ENCODE results near the gene BRD9. TPM values are rescaled to one million over a fixed set of nuclear protein-coding genes. Genes with fewer than 3 reads are reported as not detected.
"Not testable (repeated sequence)": the region's sequence is repeated elsewhere in the genome, so short reads cannot be mapped to it uniquely, and the experiment has no call there.

Gene BRD9
- polyA plus RNA-seq, 1 experiment = 12.3 TPM

GRCh38 chr5:921456-922435 lies 29.1 kb upstream of the BRD9 start:
- ChIA-PET POLR2A (no interaction called here), CTCF (interaction anchor here (0.6 to 5.3 kb wide), 12 partner anchors 12 to 723 kb away, joined by 3 to 54 read pairs (median 10); no protein-coding TSS in a partner anchor)
- Histone ChIP-seq H3K27me3 (ENCODE audit: control insufficient read depth, insufficient read depth, low read length) (peaks cover 3% of the 10 kb centered on the region; the same call in 1 of the 2 replicates), H3K4me3 (ENCODE audit: low read depth, low read length) (no peak overlapping the region), H3K36me3 (ENCODE audit: control insufficient read depth, insufficient read depth, low read length) (no peaks in the 10 kb centered on the region; the same call in none of the 2 replicates)
- TF ChIP-seq, protein P1, sequence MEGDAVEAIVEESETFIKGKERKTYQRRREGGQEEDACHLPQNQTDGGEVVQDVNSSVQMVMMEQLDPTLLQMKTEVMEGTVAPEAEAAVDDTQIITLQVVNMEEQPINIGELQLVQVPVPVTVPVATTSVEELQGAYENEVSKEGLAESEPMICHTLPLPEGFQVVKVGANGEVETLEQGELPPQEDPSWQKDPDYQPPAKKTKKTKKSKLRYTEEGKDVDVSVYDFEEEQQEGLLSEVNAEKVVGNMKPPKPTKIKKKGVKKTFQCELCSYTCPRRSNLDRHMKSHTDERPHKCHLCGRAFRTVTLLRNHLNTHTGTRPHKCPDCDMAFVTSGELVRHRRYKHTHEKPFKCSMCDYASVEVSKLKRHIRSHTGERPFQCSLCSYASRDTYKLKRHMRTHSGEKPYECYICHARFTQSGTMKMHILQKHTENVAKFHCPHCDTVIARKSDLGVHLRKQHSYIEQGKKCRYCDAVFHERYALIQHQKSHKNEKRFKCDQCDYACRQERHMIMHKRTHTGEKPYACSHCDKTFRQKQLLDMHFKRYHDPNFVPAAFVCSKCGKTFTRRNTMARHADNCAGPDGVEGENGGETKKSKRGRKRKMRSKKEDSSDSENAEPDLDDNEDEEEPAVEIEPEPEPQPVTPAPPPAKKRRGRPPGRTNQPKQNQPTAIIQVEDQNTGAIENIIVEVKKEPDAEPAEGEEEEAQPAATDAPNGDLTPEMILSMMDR (IDR thresholded peaks at IDR 0.05; ENCODE audit: insufficient read depth, low read depth, low read length) = no peak
- no peak for DNase-seq (ENCODE audit: low read depth)

DNA sequence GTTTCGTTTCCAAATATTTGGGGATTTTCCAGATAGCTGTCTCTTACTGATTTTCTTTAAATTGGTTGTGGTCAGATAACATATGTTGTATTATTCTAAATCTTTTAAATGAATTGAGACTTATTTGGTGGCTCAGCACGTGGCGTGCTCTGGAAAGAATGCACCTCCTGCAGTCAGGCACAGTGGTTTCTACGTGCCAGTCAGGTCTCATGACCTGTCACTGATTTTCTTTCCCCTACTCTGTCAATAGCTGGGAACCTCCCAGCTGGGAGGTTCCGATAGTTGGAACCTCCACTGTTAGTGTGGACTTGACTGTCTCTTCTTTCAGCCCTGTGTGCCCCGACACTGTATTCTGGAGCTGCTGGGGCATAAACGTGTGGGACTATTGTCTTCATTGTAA lies 27.7 kb upstream of the BRD9 start:
- POLR2A ChIA-PET = no interaction called here
- CTCF ChIA-PET = interaction anchor here (0.9 to 5.2 kb wide), 5 partner anchors 18 to 254 kb away, joined by 4 to 24 read pairs (median 9); no protein-coding TSS in a partner anchor
- no peak overlapping the region for H3K4me3 ChIP-seq (ENCODE audit: low read depth, low read length)

DNA sequence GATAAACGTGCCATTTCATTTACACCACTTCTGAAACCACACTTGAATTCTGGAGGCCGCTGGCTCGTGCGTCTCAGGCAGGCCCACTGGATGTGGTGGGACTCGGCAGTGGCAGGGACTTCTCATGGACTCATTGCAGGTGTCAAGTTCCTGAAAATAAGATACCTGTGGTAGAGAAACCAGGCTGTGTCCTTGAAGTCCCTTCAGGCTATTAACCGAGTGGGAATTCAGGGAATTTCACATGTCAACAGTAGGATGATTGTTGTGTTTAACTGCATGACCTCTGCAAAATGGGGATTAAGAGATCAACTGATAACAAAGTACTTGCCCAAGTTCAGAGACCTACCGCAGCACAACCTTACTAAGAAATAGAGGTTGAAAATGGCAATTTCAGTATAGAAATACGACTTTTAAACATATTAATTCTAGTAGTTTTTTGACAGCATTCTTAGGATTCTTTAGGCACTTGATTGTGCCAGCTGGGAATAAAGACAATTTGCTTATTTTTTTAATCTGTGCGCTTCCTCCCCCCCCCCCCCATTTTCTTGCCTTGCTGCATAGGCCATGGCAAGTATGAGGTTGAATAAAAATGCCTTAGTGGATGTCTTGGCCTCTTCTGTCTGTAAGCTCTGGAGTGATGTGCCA lies 26.9 kb upstream of the BRD9 start:
- CTCF ChIA-PET = interaction anchor here (0.8 to 5.2 kb wide), 6 partner anchors 18 to 726 kb away, joined by 3 to 24 read pairs (median 9); no protein-coding TSS in a partner anchor
- POLR2A ChIA-PET = no interaction called here
- Histone ChIP-seq H3K4me3 (ENCODE audit: low read depth, low read length) (no peak overlapping the region), H3K36me3 (ENCODE audit: control insufficient read depth, insufficient read depth, low read length) (peaks cover 3% of the 10 kb centered on the region), H3K27me3 (ENCODE audit: control insufficient read depth, insufficient read depth, low read length) (no peaks in the 10 kb centered on the region)
- TF ChIP-seq, protein P1 (IDR thresholded peaks at IDR 0.05; ENCODE audit: insufficient read depth, low read depth, low read length) = no peak
- DNase-seq (ENCODE audit: low read depth) = no peak

More for the DNA sequence above, 27.7 kb upstream of the BRD9 start:
- TF ChIP-seq, protein P1 (IDR thresholded peaks at IDR 0.05; ENCODE audit: insufficient read depth, low read depth, low read length) = no peak
- DNase-seq (ENCODE audit: low read depth) = no peak
- peaks cover 3% of the 10 kb centered on the region for H3K36me3 ChIP-seq (ENCODE audit: control insufficient read depth, insufficient read depth, low read length)
- no peaks in the 10 kb centered on the region for H3K27me3 ChIP-seq (ENCODE audit: control insufficient read depth, insufficient read depth, low read length)

DNA sequence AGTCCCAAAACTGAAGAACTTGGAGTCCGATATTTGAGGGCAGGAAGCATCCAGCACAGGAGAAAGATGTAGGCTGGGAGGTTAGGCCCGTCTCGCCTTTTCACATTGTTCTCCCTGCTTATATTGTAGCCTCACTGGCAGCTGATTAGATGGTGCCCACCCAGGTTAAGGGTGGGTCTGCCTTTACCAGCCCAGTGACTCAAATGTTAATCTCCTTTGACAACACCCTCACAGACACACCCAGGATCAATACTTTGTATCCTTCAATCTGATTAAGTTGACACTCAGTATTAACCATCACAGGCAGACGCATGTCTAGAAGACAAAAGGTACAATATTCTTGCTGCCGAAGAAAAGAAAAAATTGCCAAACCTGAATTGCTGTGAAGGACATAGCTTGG lies 26.1 kb upstream of the BRD9 start:
- H3K36me3 ChIP-seq (ENCODE audit: control insufficient read depth, insufficient read depth, low read length); H3K27me3 ChIP-seq (ENCODE audit: control insufficient read depth, insufficient read depth, low read length); H3K4me3 ChIP-seq (ENCODE audit: low read depth, low read length); POLR2A ChIA-PET; DNase-seq (ENCODE audit: low read depth): not testable (repeated sequence)
- CTCF ChIA-PET = interaction anchor here (0.6 to 3.7 kb wide), 4 partner anchors 222 to 726 kb away, joined by 3 to 23 read pairs (median 9); no protein-coding TSS in a partner anchor

- CTCF ChIA-PET = interaction anchor here (1.5 kb wide), 1 partner anchor 251 kb away, joined by 6 read pairs; no protein-coding TSS in a partner anchor
- DNase-seq (ENCODE audit: low read depth) = no peak
- TF ChIP-seq, protein P1 (IDR thresholded peaks at IDR 0.05; ENCODE audit: insufficient read depth, low read depth, low read length) = no peak
These were observed 24.1 kb upstream of the BRD9 start for GRCh38 chr5:916441-917293.

More at GRCh38 chr5:916441-917293, 24.1 kb upstream of the BRD9 start:
- peaks cover 5% of the 10 kb centered on the region; the same call in 1 of the 2 replicates for H3K36me3 ChIP-seq (ENCODE audit: control insufficient read depth, insufficient read depth, low read length)
- no peak overlapping the region for H3K4me3 ChIP-seq (ENCODE audit: low read depth, low read length)
- POLR2A ChIA-PET = no interaction called here
- H3K27me3 ChIP-seq (ENCODE audit: control insufficient read depth, insufficient read depth, low read length) = no peaks in the 10 kb centered on the region

Data from BJ (cell line).